Left ventricle myocardium inferior (tissue), 1 donor: ENCODE data around the gene ZMAT5. TPM values are rescaled to one million over a fixed set of nuclear protein-coding genes. Genes with fewer than 3 reads are reported as not detected.
A peak's percentile ranks its signal among the peaks of the same experiment; 100 is the strongest.

Experiments
- DNase-seq: peaks from one replicate; pipeline ENCODE4 v3.0.0-alpha.2; 2020
- H3K27ac ChIP-seq: fragments of 200-600 bp; replicated peaks from 2 replicates; pipeline ENCODE4 v1.8.0; 2021
- H3K27me3 ChIP-seq: fragments of 200-600 bp; 2 replicates; pipeline ENCODE4 v1.8.0; 2021; ENCODE audit warnings: low read depth
- H3K36me3 ChIP-seq: fragments of 200-600 bp; 2 replicates; pipeline ENCODE4 v1.8.0; 2021
- H3K4me1 ChIP-seq: fragments of 200-600 bp; 2 replicates; pipeline ENCODE4 v1.8.0; 2021
- H3K4me3 ChIP-seq: fragments of 200-600 bp; 2 replicates; pipeline ENCODE4 v1.8.0; 2021; ENCODE audit warnings: mild to moderate bottlenecking, moderate library complexity
- H3K9me3 ChIP-seq: fragments of 200-600 bp; replicated peaks from 2 replicates; pipeline ENCODE4 v1.8.0; 2021
- CTCF ChIP-seq: fragments of 200-600 bp; IDR thresholded peaks from 2 replicates; pipeline ENCODE4 v1.8.0; 2021; ENCODE audit warnings: antibody characterized with exemption, mild to moderate bottlenecking, borderline replicate concordance
- intact Hi-C: fragments of 100-400 bp; cut with micrococcal nuclease; formaldehyde crosslinking; loops from one replicate; pipeline ENCODE4 v1.11.0; 2022
- total RNA-seq: library from RNA; stranded (reverse); fragmentation: NEBNext Ultra II Directional; extraction: Animal tissue kit (Norgen Biotek cat#: 25700); gene quantifications from one replicate; pipeline ENCODE4 v1.2.1, GENCODE V29; 2021
- donor health status: DM: no; HTN: yes; CAD: no; lungs with severe emphysema.

Gene ZMAT5
- total RNA-seq, 1 donor from 2014 or later, result 20.6 TPM

- Histone ChIP-seq H3K9me3 (no peaks in the 10 kb centered on the region), H3K27me3 (no peaks in the 10 kb centered on the region), H3K27ac (peak overlapping the region; percentile 88), H3K4me1 (peaks cover 50% of the 10 kb centered on the region), H3K4me3 (no peak overlapping the region), H3K36me3 (peaks cover 6% of the 10 kb centered on the region)
- no peak for TF ChIP-seq CTCF
- DNase-seq, result peak; percentile 72
- intact Hi-C loops, result no loop called here
Measured at GRCh38 chr22:29782061-29782845, 15.4 kb upstream of the ZMAT5 start.

GRCh38 chr22:29780748-29781676, 14.2 kb upstream of the ZMAT5 start:
- intact Hi-C loops, result no loop called here
- no peak for TF ChIP-seq CTCF
- DNase-seq, result no peak
- Histone ChIP-seq H3K27me3 (no peaks in the 10 kb centered on the region), H3K27ac (peak overlapping the region; percentile 88), H3K4me3 (no peak overlapping the region), H3K9me3 (no peaks in the 10 kb centered on the region), H3K4me1 (peaks cover 50% of the 10 kb centered on the region), H3K36me3 (no peaks in the 10 kb centered on the region)

- H3K4me1 ChIP-seq, result peaks cover 49% of the 10 kb centered on the region
- no peaks in the 10 kb centered on the region for H3K36me3 ChIP-seq
- H3K9me3 ChIP-seq, result no peaks in the 10 kb centered on the region
- H3K27ac ChIP-seq, result peak overlapping the region; percentile 88
- TF ChIP-seq CTCF, result no peak
- intact Hi-C loops, result no loop called here
- H3K27me3 ChIP-seq, result no peaks in the 10 kb centered on the region
- H3K4me3 ChIP-seq, result no peak overlapping the region
- DNase-seq, result no peak
Measured at GRCh38 chr22:29780220-29780619, 13.4 kb upstream of the ZMAT5 start.

GRCh38 chr22:29773233-29773632, 6.4 kb upstream of the ZMAT5 start:
- no peak overlapping the region for H3K4me3 ChIP-seq
- peaks cover 33% of the 10 kb centered on the region for H3K36me3 ChIP-seq
- H3K4me1 ChIP-seq, result peaks cover 40% of the 10 kb centered on the region
- no peaks in the 10 kb centered on the region for H3K27me3 ChIP-seq
- peak overlapping the region; percentile 22 for H3K27ac ChIP-seq
- no peak for TF ChIP-seq CTCF
- DNase-seq, result no peak
- H3K9me3 ChIP-seq, result no peaks in the 10 kb centered on the region
- intact Hi-C loops, result no loop called here

GRCh38 chr22:29772170-29772641, 5.4 kb upstream of the ZMAT5 start:
- H3K27ac ChIP-seq, result no peak overlapping the region

More at GRCh38 chr22:29772170-29772641, 5.4 kb upstream of the ZMAT5 start:
- Histone ChIP-seq H3K4me3 (no peak overlapping the region), H3K27me3 (no peaks in the 10 kb centered on the region), H3K4me1 (peaks cover 50% of the 10 kb centered on the region), H3K36me3 (peaks cover 33% of the 10 kb centered on the region), H3K9me3 (no peaks in the 10 kb centered on the region)
- peak; percentile 36 for TF ChIP-seq CTCF
- no peak for DNase-seq
- intact Hi-C loops, result no loop called here
